HG03521 (cell line): ENCODE data around the gene BLM.
A peak's percentile ranks its signal among the peaks of the same experiment; 100 is the strongest.
"Not testable (repeated sequence)": the region's sequence is repeated elsewhere in the genome, so short reads cannot be mapped to it uniquely, and the experiment has no call there.

Experiments
- ATAC-seq: cut with Tn5 transposase; IDR thresholded peaks from one replicate; pipeline ENCODE4 v1.9.1; 2021; ENCODE audit warnings: mild to moderate bottlenecking, moderate library complexity; ENCODE audit not compliant: unreplicated experiment

BLM gene

DNA sequence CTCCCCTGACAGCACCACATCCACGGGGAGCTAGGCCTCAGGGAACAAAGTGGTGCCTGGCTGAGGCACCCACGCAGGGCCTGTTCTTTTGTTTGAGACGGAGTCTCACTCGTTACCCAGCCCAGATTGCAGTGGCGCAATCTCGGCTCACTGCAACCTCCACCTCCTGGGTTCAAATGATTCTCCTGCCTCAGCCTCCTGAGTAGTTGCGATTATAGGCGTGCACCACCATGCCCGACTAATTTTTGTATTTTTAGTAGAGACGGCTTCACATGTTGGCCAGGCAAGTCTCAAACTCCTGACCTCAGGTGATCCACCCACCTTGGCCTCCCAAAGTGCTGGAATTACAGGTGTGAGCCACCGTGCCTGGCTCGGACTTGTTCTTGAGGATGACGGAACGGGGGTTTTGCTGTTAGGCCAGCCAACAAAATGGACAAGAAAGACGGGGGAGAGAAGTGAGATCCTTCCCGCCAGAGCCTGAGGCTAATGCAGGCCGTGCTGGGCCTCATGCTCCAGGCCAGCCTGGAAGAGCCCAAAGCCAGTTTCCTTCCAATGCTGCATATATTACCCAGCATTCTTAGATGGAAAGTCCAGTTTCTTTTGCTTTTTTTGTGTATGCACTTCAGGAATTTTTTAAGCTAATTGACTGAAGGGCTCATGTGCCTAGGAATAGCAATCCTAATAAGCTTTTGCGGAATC is 123.2 kb downstream of the BLM start:
- ATAC-seq, result no peak

GRCh38 chr15:90840954-90841353 is 123.8 kb downstream of the BLM start:
- no peak for ATAC-seq

GRCh38 chr15:90844696-90845095 is 127.5 kb downstream of the BLM start:
- ATAC-seq, result no peak

- peak; percentile 65 for ATAC-seq
Measured at GRCh38 chr15:90845201-90845949, 128.2 kb downstream of the BLM start.

DNA sequence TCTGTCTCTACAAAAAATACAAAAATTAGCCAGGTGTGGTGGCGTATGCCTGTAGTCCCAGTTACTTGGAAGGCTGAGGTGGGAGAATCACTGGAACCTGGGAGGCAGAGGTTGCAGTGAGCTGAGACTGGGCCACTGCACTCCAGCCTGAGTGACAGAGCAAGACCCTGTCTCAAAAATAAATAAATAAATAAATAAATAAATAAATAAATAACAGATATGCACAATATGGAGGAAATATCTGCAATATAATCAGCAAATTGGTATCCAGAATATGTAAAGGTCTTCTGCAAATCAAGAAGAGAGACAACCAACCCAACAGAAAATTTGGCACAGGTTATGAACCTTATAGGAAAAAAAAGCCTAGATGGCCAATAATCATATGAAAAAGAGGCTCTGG is 132.3 kb downstream of the BLM start:
- not testable (repeated sequence) for ATAC-seq

GRCh38 chr15:90851114-90851513 is 134.0 kb downstream of the BLM start:
- ATAC-seq, result no peak

- ATAC-seq, result no peak
Measured at GRCh38 chr15:90851940-90852339, 134.8 kb downstream of the BLM start.

- ATAC-seq, result no peak
Measured at GRCh38 chr15:90855139-90855538, 138.0 kb downstream of the BLM start.

DNA sequence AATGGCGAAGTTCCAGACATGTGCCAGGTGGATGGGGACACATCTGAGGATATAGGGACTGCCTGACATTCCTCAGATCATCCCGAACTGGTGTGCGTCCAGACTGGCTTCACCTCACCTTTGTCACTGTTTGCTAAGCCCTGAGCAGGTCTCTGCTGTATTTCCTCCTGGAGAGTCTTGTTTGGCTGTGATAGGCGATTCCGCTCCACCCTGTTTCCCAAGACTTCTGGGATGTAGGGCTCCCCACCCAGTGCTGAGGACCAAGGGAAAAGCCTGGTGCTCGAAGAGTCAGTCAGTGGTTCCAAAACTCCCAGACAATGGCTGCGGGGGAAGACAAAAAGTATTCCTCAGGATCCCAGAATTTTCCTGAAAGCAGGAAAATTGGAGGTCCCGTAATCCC is 140.2 kb downstream of the BLM start:
- ATAC-seq, result no peak

DNA sequence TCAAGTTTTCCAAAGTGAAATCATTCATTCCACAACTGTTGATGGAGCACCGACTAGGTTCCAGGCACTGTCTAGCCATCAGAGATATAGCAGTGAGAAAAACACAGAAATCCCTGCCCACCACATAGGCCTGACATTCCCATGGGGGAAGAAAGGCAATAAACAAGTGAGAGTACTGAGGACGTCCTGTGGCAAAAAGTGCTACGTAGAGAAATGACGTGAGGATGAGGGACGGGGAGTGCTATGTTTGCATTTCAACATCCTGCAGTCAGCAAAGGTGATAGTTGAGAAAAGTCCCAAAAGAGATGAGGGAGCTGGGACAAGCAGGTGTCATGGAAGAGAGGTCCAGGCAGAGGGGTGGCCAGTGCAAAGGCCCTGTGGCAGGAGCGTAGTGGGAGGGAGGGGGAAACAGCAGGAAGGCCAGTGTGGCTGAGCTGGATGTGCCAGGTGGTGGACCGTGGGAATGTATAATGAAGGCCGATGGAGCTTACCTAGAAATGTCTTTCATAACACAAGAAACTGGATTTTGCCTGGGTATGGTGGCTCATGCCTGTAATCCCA is 140.8 kb downstream of the BLM start:
- no peak for ATAC-seq

DNA sequence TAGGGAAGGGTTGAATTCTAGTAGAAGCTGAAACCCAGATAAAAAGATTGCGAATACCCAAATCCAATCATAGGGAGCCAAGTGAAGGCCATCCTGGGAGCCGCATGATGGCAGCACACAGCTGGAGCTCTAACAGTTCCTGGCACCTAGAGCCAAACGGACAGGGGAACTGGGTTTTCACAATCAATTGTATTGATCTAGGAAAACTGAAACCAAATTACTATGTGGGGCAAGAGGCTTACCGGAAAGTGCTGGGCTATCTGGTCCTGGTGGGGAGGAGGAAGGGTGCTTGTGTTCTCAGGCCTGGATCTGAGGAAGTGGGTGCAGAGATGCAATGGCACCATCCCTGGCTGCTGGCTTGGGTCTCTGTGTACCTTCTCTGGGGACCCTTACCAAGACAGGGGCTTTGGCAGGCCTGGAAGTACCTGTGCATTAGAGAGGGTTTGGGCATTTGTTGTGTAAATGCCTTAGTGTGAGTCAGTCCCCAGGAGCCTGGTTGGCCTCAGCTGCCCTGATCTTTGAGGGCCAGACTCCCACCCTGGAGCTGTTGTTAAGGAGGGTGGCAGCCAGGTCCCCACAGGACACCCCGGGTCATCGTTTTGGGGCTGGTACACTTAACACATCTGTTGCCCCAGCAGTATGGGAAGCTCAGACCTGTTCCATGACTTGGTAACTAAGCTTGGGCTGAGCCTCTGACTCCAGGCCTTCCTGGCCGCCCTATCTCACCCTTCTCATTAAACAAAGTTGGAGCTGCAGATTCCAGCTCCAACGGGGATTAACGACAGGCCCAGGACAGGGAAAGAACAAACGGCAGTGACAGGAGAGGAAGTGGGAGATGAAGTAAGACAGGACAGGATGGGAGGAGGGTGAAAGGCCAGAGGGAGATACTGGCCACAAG is 142.3 kb downstream of the BLM start:
- no peak for ATAC-seq

- ATAC-seq, result no peak
Measured at GRCh38 chr15:90860450-90860849, 143.3 kb downstream of the BLM start.

DNA sequence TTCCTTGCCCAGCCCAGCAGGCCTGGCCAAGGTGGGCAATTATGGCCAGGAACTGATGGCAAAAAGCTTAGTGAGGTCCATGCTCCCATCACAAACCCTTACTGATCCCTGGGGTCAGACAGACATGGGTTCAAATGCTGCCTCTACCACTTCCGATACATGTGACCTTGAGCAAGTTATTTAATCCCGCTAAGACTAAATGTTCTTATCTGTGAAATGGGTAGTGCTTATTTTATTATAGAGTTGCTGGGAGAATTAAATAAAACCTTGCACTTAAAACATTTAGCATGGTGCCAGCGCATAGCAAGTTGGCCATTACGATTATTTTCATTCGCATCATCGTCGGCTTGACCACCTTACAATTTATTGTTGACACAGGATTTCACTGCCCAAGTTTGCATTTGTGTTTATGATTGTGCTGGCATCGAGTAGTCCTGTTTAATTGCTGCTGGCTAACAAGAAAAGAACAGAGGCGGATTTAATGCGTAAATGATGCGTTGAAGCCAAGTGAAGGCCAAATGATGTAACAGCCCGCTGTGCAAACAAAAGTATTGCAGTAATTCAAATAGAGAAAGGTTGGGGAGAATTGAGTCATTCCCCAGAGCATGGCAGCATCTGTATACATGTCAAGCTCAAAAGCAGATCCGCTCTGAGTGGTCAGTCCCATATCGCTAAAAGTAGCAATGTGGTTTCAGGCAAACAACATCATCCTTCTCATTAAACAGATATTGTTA is 144.0 kb downstream of the BLM start:
- no peak for ATAC-seq

DNA sequence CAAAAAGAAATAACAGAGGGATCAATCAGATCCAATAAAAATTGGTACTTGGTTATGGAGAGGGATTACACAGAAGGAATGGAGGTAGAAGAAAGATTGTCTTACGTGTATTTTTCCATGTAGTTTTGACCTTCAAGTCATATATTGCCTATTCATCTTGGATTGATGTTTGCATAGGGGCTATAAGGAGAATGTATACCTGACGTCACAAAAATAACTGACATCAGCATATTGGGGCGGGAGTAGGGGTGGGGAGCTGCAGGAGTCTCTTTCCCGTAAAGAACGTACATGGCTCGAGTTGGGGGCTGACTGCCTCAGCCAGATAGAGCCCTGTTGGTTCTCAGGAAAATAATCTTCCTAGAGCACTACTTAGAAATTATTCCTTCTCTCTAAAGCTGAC is 145.3 kb downstream of the BLM start:
- ATAC-seq, result no peak

GRCh38 chr15:90862964-90863778 is 146.0 kb downstream of the BLM start:
- no peak for ATAC-seq

GRCh38 chr15:90863987-90864386 is 146.8 kb downstream of the BLM start:
- no peak for ATAC-seq

DNA sequence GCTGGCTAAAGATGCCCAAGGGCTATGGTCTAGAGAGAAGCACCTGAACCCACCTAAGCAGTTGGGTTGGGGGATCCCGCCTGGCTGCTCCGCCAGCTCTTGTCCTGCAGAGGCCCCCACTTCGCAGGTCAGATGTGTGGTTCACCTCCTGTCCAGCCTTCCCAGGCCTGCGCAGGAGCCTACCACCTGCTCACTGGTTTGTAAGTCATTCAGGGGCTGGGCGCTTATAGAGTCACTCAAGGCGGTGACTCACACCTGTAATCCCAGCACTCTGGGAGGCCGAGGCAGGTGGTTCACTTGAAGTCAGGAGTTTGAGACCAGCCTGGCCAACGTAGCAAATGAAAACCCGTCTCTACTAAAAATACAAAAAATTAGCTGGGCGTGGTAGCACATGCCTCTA is 147.4 kb downstream of the BLM start:
- no peak for ATAC-seq

DNA sequence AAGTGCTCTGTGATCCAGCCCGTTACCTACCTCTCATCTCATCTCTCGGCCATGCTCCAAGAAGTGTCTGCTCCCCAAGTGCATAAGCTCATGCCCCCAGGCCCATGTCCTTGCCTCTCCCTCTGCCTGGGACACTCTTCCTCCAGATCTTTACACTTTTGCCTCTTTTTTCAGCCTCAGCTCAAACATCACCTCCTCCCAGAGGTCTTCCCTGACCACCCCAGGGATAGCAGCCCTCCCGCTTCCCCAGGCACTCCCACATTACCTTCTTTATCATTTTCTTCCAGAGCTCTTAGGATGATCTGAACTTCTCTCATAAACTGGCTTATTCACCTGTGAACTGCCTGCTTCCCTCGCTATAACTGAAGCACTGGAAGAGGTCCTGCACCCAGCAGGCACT is 148.6 kb downstream of the BLM start:
- ATAC-seq, result no peak
